HEK293 (cell line): ENCODE data around the gene NTF4.

Source experiments
- CTCF ChIA-PET: fragments of 350-600 bp; formaldehyde crosslinking; extraction: SDS; loops from one replicate; lab custom pipeline; 2021; ENCODE audit warnings: antibody characterized with exemption; lab: Yijun Ruan, JAX
- POLR2A ChIA-PET: fragments of 300-600 bp; formaldehyde crosslinking; extraction: SDS; loops from one replicate; lab custom pipeline; 2020; ENCODE audit warnings: antibody characterized with exemption, inconsistent platforms; lab: Yijun Ruan, JAX
- H3K27ac ChIP-seq: fragments of 200-500 bp; sonication (Bioruptor generic); 2 replicates; pipeline ENCODE4 v1.5.1; 2014; ENCODE audit warnings: low read depth, low read length, control low read depth, inconsistent platforms; ENCODE audit errors: extremely low read depth
- H3K36me3 ChIP-seq, 2 experiments: fragments of 200-500 bp in 1 of 2; sonication (Bioruptor generic) in 1 of 2; 1 replicate in 1 of 2; 2 replicates in 1 of 2; pipeline ENCODE4 v1.5.1; 2014 to 2017; ENCODE audit warnings: inconsistent platforms in 2 of 2, low read length in 2 of 2; ENCODE audit not compliant: control insufficient read depth in 2 of 2, insufficient read depth in 1 of 2
- H3K4me1 ChIP-seq: fragments of 200-500 bp; sonication (Bioruptor generic); 2 replicates; pipeline ENCODE4 v1.5.1; 2014; ENCODE audit warnings: mild to moderate bottlenecking, low read length, inconsistent platforms; ENCODE audit not compliant: control insufficient read depth, insufficient read depth
- H3K4me3 ChIP-seq: 2 replicates; pipeline ENCODE4 v1.5.1; 2011; ENCODE audit warnings: low read depth, mild to moderate bottlenecking, control low read depth, low read length, moderate library complexity
- H3K9me3 ChIP-seq: fragments of 200-500 bp; sonication (Bioruptor generic); 2 replicates; pipeline ENCODE4 v1.5.1; 2014; ENCODE audit warnings: low read depth, low read length, inconsistent platforms; ENCODE audit not compliant: control insufficient read depth, insufficient read depth
- ELK4 ChIP-seq: IDR thresholded peaks from 2 replicates; pipeline ENCODE4 v1.6.1; 2011; ENCODE audit warnings: mild to moderate bottlenecking, low read depth, low read length, borderline replicate concordance
- GFI1B ChIP-seq: fragments of 450-650 bp; formaldehyde crosslinking; IDR thresholded peaks from 2 replicates; pipeline ENCODE4 v1.5.1; 2016; ENCODE audit warnings: missing biosample characterization, missing genetic modification characterization
- GLI4 ChIP-seq: fragments of 450-650 bp; formaldehyde crosslinking; IDR thresholded peaks from 2 replicates; pipeline ENCODE4 v1.5.1; 2016; ENCODE audit warnings: missing biosample characterization, missing genetic modification characterization
- KLF1 ChIP-seq: fragments of 450-650 bp; formaldehyde crosslinking; IDR thresholded peaks from 2 replicates; pipeline ENCODE4 v1.5.1; 2016; ENCODE audit warnings: missing biosample characterization, missing genetic modification characterization
- KLF10 ChIP-seq: fragments of 450-650 bp; IDR thresholded peaks from 2 replicates; pipeline ENCODE4 v1.5.1; 2018; ENCODE audit warnings: missing biosample characterization, mild to moderate bottlenecking, missing genetic modification characterization
- PRDM10 ChIP-seq: fragments of 450-650 bp; formaldehyde crosslinking; IDR thresholded peaks from 2 replicates; pipeline ENCODE4 v1.5.1; 2016; ENCODE audit warnings: missing biosample characterization, missing genetic modification characterization
- SALL2 ChIP-seq: fragments of 450-650 bp; formaldehyde crosslinking; IDR thresholded peaks from 2 replicates; pipeline ENCODE4 v1.5.0; 2017; ENCODE audit warnings: missing biosample characterization, mild to moderate bottlenecking, missing genetic modification characterization, borderline replicate concordance
- ZBTB26 ChIP-seq: fragments of 450-650 bp; formaldehyde crosslinking; optimal IDR thresholded peaks from 2 replicates; pipeline ENCODE3; 2016; ENCODE audit warnings: missing biosample characterization, mild to moderate bottlenecking, missing genetic modification characterization
- ZBTB48 ChIP-seq: fragments of 450-650 bp; formaldehyde crosslinking; IDR thresholded peaks from 2 replicates; pipeline ENCODE4 v1.5.1; 2016; ENCODE audit warnings: missing biosample characterization, missing genetic modification characterization
- ZBTB8A ChIP-seq: fragments of 450-650 bp; formaldehyde crosslinking; IDR thresholded peaks from 2 replicates; pipeline ENCODE4 v1.5.1; 2016; ENCODE audit warnings: missing biosample characterization, missing genetic modification characterization
- ZFHX2 ChIP-seq: fragments of 450-650 bp; formaldehyde crosslinking; conservative IDR thresholded peaks from 2 replicates; pipeline ENCODE4 v1.5.1; 2016; ENCODE audit warnings: missing biosample characterization, missing genetic modification characterization
- ZNF184 ChIP-seq: fragments of 450-650 bp; IDR thresholded peaks from 2 replicates; pipeline ENCODE4 v1.5.1; 2018; ENCODE audit warnings: missing biosample characterization, mild to moderate bottlenecking, missing genetic modification characterization
- ZNF221 ChIP-seq: fragments of 450-650 bp; formaldehyde crosslinking; IDR thresholded peaks from 2 replicates; pipeline ENCODE4 v1.5.1; 2017; ENCODE audit warnings: missing biosample characterization, missing genetic modification characterization, borderline replicate concordance
- ZNF239 ChIP-seq: fragments of 450-650 bp; formaldehyde crosslinking; IDR thresholded peaks from 2 replicates; pipeline ENCODE4 v1.5.1; 2016; ENCODE audit warnings: missing biosample characterization, missing genetic modification characterization
- ZNF280C ChIP-seq: fragments of 450-650 bp; formaldehyde crosslinking; IDR thresholded peaks from 2 replicates; pipeline ENCODE4 v1.5.1; 2016; ENCODE audit warnings: missing biosample characterization, missing genetic modification characterization
- ZNF335 ChIP-seq: fragments of 450-650 bp; formaldehyde crosslinking; conservative IDR thresholded peaks from 2 replicates; pipeline ENCODE4 v1.5.1; 2016; ENCODE audit warnings: missing biosample characterization, missing genetic modification characterization
- ZNF354C ChIP-seq: fragments of 450-650 bp; formaldehyde crosslinking; IDR thresholded peaks from 2 replicates; pipeline ENCODE4 v1.5.1; 2016; ENCODE audit warnings: missing biosample characterization, missing genetic modification characterization, low read depth, borderline replicate concordance
- ZNF394 ChIP-seq: fragments of 450-650 bp; formaldehyde crosslinking; IDR thresholded peaks from 2 replicates; pipeline ENCODE4 v1.5.1; 2016; ENCODE audit warnings: missing biosample characterization, missing genetic modification characterization, mild to moderate bottlenecking, moderate library complexity, borderline replicate concordance
- ZNF510 ChIP-seq: fragments of 450-650 bp; formaldehyde crosslinking; IDR thresholded peaks from 2 replicates; pipeline ENCODE4 v1.5.1; 2018; ENCODE audit warnings: mild to moderate bottlenecking, missing genetic modification characterization, missing biosample characterization; ENCODE audit not compliant: insufficient replicate concordance
- ZNF530 ChIP-seq: fragments of 450-650 bp; formaldehyde crosslinking; IDR thresholded peaks from 2 replicates; pipeline ENCODE4 v1.5.1; 2016; ENCODE audit warnings: low read depth, missing biosample characterization, missing genetic modification characterization
- ZNF580 ChIP-seq: fragments of 450-650 bp; formaldehyde crosslinking; IDR thresholded peaks from 2 replicates; pipeline ENCODE4 v1.5.1; 2016; ENCODE audit warnings: missing biosample characterization, missing genetic modification characterization
- ZNF600 ChIP-seq: fragments of 450-650 bp; formaldehyde crosslinking; IDR thresholded peaks from 2 replicates; pipeline ENCODE4 v1.5.1; 2016; ENCODE audit warnings: missing biosample characterization, missing genetic modification characterization
- ZNF626 ChIP-seq: fragments of 450-650 bp; sonication (Bioruptor Pico); formaldehyde crosslinking; IDR thresholded peaks from 2 replicates; pipeline ENCODE4 v1.5.1; 2018; ENCODE audit warnings: missing biosample characterization, missing genetic modification characterization, inconsistent platforms
- ZNF645 ChIP-seq: fragments of 450-650 bp; formaldehyde crosslinking; IDR thresholded peaks from 2 replicates; pipeline ENCODE4; 2016; ENCODE audit warnings: missing biosample characterization, missing genetic modification characterization
- ZNF654 ChIP-seq: fragments of 450-650 bp; formaldehyde crosslinking; IDR thresholded peaks from 2 replicates; pipeline ENCODE4 v1.5.1; 2016; ENCODE audit warnings: low read depth, missing biosample characterization, missing genetic modification characterization
- ZNF664 ChIP-seq: fragments of 450-650 bp; formaldehyde crosslinking; IDR thresholded peaks from 2 replicates; pipeline ENCODE4 v1.5.1; 2016; ENCODE audit warnings: missing biosample characterization, missing genetic modification characterization

NTF4 gene

GRCh38 chr19:49056101-49056901 lies 8.3 kb downstream of the NTF4 start:
- H3K27ac ChIP-seq, result no peak overlapping the region; the same call in 1 of the 2 replicates
- peak overlapping the region; percentile 44 for H3K4me3 ChIP-seq
- ChIA-PET POLR2A (interaction anchor here (0.6 to 1.3 kb wide), 7 partner anchors 9 to 424 kb away, joined by 3 to 9 read pairs (median 3); partner anchors contain the start of genes GYS1, NTF4 and RUVBL2), CTCF (interaction anchor here (0.6 to 2.2 kb wide), 9 partner anchors 13 to 210 kb away, joined by 3 to 17 read pairs (median 3); a partner anchor contains a TSS)
- no peaks in the 10 kb centered on the region for H3K9me3 ChIP-seq
- H3K36me3 ChIP-seq, result no peaks in the 10 kb centered on the region
- H3K4me1 ChIP-seq, result no peaks in the 10 kb centered on the region; the same call in 1 of the 2 replicates
- no peak for TF ChIP-seq SALL2 (tag by site-specific recombination)
- no peak for TF ChIP-seq ELK4
- TF ChIP-seq ZNF280C (tag by site-specific recombination), result no peak
- TF ChIP-seq ZNF530, result no peak
- TF ChIP-seq ZBTB26 (tag by site-specific recombination), result peak; percentile 12
- TF ChIP-seq ZNF510 (tag by site-specific recombination), result no peak
- TF ChIP-seq ZNF335, result peak; percentile 52
- TF ChIP-seq ZBTB48 (tag by site-specific recombination), result no peak
- TF ChIP-seq ZNF645 (tag by site-specific recombination), result no peak
- no peak for TF ChIP-seq ZNF239 (tag by site-specific recombination)
- no peak for TF ChIP-seq ZNF626 (tag by site-specific recombination)
- no peak for TF ChIP-seq ZNF221 (tag by site-specific recombination)
- no peak for TF ChIP-seq ZNF664
- peak; percentile 24; the same call in 1 of the 2 replicates for TF ChIP-seq PRDM10
- TF ChIP-seq KLF1, result peak; percentile 90
- TF ChIP-seq GFI1B (tag by site-specific recombination), result no peak
- TF ChIP-seq ZFHX2 (tag by site-specific recombination), result peak; percentile 88
- peak; percentile 98 for TF ChIP-seq KLF10 (tag by site-specific recombination)
- no peak for TF ChIP-seq ZNF354C (tag by site-specific recombination)
- no peak for TF ChIP-seq GLI4 (tag by site-specific recombination)
- TF ChIP-seq ZNF394 (tag by site-specific recombination), result no peak
- TF ChIP-seq ZNF184 (tag by site-specific recombination), result no peak
- TF ChIP-seq ZNF580, result no peak
- no peak for TF ChIP-seq ZBTB8A
- TF ChIP-seq ZNF654 (tag by site-specific recombination), result no peak
- TF ChIP-seq ZNF600 (tag by site-specific recombination), result 0 out of 2 replicates have a peak, but pooled peaks have one; percentile 25
